ENCODE results near the gene GPR39.

GRCh38 chr2:132419941-132420340 is 3.3 kb downstream of the GPR39 start:
- no peak for TF ChIP-seq CTCF (IDR thresholded peaks at IDR 0.05)
- no peak for TF ChIP-seq POLR2A (IDR thresholded peaks at IDR 0.05)
- TF ChIP-seq POLR2AphosphoS5 (IDR thresholded peaks at IDR 0.05): no peak
- no peak for TF ChIP-seq EP300 (IDR thresholded peaks at IDR 0.05)
